ENCODE results near the gene RPS19BP1.

The RPS19BP1 gene

DNA sequence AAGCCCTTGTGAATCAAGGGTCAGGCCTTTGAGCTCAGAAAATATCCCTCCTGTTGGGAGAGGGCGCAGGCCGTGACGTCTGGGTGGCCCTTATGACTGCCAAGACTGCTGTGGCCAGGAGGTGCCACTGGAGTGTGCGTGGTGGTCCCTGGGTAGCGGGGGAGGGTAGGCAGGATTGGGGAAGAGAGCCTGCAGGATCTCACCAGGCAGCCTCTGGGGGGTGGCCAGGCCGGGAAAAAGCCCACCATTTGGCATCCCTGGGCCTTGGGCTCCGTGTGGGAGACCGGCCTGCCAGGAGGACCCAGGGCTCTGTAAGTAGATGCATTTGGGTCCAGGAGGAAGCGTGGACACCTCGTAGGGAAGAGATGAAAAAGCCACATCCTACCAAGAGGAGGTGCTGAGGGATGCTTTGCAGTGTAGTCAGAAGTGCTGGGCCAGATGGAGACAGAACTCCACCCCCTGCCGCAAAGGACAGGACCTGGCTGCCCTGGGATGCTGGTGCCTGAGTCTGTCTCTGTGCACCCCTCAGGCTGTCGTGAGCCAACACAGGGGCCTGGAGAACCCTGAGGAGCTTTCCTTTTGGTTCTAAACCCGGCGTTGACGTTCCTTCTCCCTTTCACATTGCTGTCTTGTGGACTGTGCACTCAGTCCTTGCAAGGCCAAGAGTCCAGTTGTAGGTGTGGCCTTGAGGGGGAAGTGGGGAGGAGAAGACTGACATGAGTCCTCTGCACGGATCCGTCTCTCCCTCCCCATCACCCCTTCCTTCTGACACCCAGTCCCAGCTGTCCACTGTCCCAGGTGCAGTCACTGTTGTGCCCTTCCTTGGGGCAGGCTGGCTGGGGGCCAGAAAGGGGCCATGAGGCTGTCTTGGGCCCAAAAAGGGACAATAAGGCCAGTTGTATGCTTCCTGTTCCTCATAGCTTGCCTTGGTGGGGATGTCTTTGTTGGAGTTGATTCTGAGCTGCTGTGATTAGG, 43.2 kb downstream of the RPS19BP1 start:
- no peaks in the 10 kb centered on the region for H3K9me3 ChIP-seq (ENCODE audit: control insufficient read depth, insufficient read depth, low read length)
- no peaks in the 10 kb centered on the region; the same call in 1 of the 2 replicates for H3K4me1 ChIP-seq (ENCODE audit: insufficient read depth, low read length)
- H3K9ac ChIP-seq (ENCODE audit: low read depth, low read length), result no peak overlapping the region
- H3K36me3 ChIP-seq (ENCODE audit: insufficient read depth, low read length), result no peaks in the 10 kb centered on the region

- Histone ChIP-seq H3K36me3 (ENCODE audit: insufficient read depth, low read length) (no peaks in the 10 kb centered on the region), H3K4me1 (ENCODE audit: insufficient read depth, low read length) (no peaks in the 10 kb centered on the region; the same call in 1 of the 2 replicates), H3K9me3 (ENCODE audit: control insufficient read depth, insufficient read depth, low read length) (no peaks in the 10 kb centered on the region), H3K9ac (ENCODE audit: low read depth, low read length) (no peak overlapping the region)
Observed at GRCh38 chr22:39488563-39489083, 43.9 kb downstream of the RPS19BP1 start.

GRCh38 chr22:39487826-39488520, 44.6 kb downstream of the RPS19BP1 start:
- no peak overlapping the region for H3K9ac ChIP-seq (ENCODE audit: low read depth, low read length)
- H3K36me3 ChIP-seq (ENCODE audit: insufficient read depth, low read length), result no peaks in the 10 kb centered on the region
- H3K4me1 ChIP-seq (ENCODE audit: insufficient read depth, low read length), result no peaks in the 10 kb centered on the region; the same call in 1 of the 2 replicates
- H3K9me3 ChIP-seq (ENCODE audit: control insufficient read depth, insufficient read depth, low read length), result no peaks in the 10 kb centered on the region

DNA sequence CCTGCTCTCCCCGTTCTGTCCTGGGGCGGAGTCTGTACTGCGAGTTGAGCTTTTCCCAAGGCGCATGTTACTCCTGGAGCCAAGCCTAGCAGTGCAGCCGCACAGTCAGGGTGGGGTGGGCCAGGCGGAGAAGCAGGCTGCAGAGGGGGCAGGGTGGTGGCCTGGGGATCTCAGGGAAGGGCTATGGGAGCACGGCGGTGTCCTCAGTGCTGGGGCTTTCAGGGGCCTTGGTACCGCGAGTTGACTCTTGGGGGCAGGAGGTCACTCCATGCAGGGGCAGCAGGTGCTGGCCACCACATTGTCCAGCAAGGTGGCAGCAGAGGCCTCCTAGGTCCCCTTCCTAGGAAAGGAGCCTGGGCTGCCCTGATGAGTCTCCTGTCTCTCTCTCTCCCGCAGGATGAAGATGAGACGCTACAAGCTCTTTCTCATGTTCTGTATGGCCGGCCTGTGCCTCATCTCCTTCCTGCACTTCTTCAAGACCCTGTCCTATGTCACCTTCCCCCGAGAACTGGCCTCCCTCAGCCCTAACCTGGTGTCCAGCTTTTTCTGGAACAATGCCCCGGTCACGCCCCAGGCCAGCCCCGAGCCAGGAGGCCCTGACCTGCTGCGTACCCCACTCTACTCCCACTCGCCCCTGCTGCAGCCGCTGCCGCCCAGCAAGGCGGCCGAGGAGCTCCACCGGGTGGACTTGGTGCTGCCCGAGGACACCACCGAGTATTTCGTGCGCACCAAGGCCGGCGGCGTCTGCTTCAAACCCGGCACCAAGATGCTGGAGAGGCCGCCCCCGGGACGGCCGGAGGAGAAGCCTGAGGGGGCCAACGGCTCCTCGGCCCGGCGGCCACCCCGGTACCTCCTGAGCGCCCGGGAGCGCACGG, 45.4 kb downstream of the RPS19BP1 start:
- no peaks in the 10 kb centered on the region for H3K36me3 ChIP-seq (ENCODE audit: insufficient read depth, low read length)

GRCh38 chr22:39482768-39483167, 49.8 kb downstream of the RPS19BP1 start:
- no peaks in the 10 kb centered on the region; the same call in 1 of the 2 replicates for H3K36me3 ChIP-seq (ENCODE audit: insufficient read depth, low read length)
- no peaks in the 10 kb centered on the region for H3K4me1 ChIP-seq (ENCODE audit: insufficient read depth, low read length)
- H3K9me3 ChIP-seq (ENCODE audit: control insufficient read depth, insufficient read depth, low read length), result no peaks in the 10 kb centered on the region
- H3K9ac ChIP-seq (ENCODE audit: low read depth, low read length), result no peak overlapping the region

More for the DNA sequence above, 45.4 kb downstream of the RPS19BP1 start:
- H3K4me1 ChIP-seq (ENCODE audit: insufficient read depth, low read length), result no peaks in the 10 kb centered on the region; the same call in 1 of the 2 replicates
- H3K9me3 ChIP-seq (ENCODE audit: control insufficient read depth, insufficient read depth, low read length), result no peaks in the 10 kb centered on the region
- H3K9ac ChIP-seq (ENCODE audit: low read depth, low read length), result no peak overlapping the region

DNA sequence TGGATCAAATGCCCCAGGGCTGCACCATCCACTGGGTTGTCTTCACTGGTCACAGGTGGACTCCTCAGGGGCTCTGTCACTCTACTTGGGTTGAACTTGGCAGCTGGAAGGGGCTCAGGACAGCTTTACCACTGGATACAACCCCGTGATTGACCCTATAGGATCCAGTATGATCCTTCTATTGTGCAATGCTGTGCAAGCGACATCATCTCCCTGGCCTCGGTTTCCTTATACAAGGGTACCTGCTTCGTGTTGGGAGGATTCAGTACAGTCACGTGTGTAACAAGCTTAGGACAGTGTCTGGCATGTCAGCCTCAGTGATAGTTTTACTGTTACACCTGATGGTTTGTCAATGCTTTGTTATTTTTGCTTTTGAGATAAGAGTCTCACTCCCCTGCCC, 51.0 kb downstream of the RPS19BP1 start:
- H3K9me3 ChIP-seq (ENCODE audit: control insufficient read depth, insufficient read depth, low read length), result no peaks in the 10 kb centered on the region
- H3K4me1 ChIP-seq (ENCODE audit: insufficient read depth, low read length), result no peaks in the 10 kb centered on the region
- H3K36me3 ChIP-seq (ENCODE audit: insufficient read depth, low read length), result no peaks in the 10 kb centered on the region; the same call in 1 of the 2 replicates
- H3K9ac ChIP-seq (ENCODE audit: low read depth, low read length), result no peak overlapping the region

GRCh38 chr22:39481054-39481453, 51.5 kb downstream of the RPS19BP1 start:
- H3K4me1 ChIP-seq (ENCODE audit: insufficient read depth, low read length), result no peaks in the 10 kb centered on the region
- no peak overlapping the region for H3K9ac ChIP-seq (ENCODE audit: low read depth, low read length)

GRCh38 chr22:39480557-39480956, 52.0 kb downstream of the RPS19BP1 start:
- H3K9me3 ChIP-seq (ENCODE audit: control insufficient read depth, insufficient read depth, low read length), result no peaks in the 10 kb centered on the region
- H3K9ac ChIP-seq (ENCODE audit: low read depth, low read length), result no peak overlapping the region
- no peaks in the 10 kb centered on the region; the same call in 1 of the 2 replicates for H3K36me3 ChIP-seq (ENCODE audit: insufficient read depth, low read length)
- peaks cover 4% of the 10 kb centered on the region for H3K4me1 ChIP-seq (ENCODE audit: insufficient read depth, low read length)

More at GRCh38 chr22:39481054-39481453, 51.5 kb downstream of the RPS19BP1 start:
- no peaks in the 10 kb centered on the region; the same call in 1 of the 2 replicates for H3K36me3 ChIP-seq (ENCODE audit: insufficient read depth, low read length)
- no peaks in the 10 kb centered on the region for H3K9me3 ChIP-seq (ENCODE audit: control insufficient read depth, insufficient read depth, low read length)

DNA sequence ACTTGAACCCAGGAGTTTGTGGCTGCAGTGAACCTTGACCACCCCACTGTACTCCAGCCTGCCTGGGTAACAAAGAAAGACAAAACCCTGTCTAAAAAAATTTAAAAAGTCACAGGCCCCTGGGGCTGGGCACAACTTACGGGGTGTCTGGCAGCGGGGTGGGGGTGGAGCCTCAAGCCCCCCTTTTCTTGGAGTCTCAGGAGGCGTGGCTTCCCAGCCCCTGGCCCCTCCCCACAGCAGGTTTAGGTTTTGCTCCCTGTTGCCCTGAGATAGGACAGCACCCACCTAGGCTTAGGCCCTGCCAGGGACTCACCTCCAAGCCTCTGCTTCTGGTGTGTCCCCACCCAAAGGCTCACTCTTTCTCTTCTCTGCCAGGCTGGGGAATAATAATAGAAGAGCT, 53.3 kb downstream of the RPS19BP1 start:
- Histone ChIP-seq H3K9ac (ENCODE audit: low read depth, low read length) (no peak overlapping the region), H3K36me3 (ENCODE audit: insufficient read depth, low read length) (no peaks in the 10 kb centered on the region; the same call in 1 of the 2 replicates), H3K4me1 (ENCODE audit: insufficient read depth, low read length) (peaks cover 16% of the 10 kb centered on the region)

More for the DNA sequence above, 53.3 kb downstream of the RPS19BP1 start:
- H3K9me3 ChIP-seq (ENCODE audit: control insufficient read depth, insufficient read depth, low read length), result no peaks in the 10 kb centered on the region
